Suppressor macrophage treated with lipopolysaccharide for 4 hours (primary cell): ENCODE measurements around the gene FBXL13.
A peak's percentile ranks its signal among the peaks of the same experiment; 100 is the strongest.
"Not testable (repeated sequence)": the region's sequence is repeated elsewhere in the genome, so short reads cannot be mapped to it uniquely, and the experiment has no call there.

Experiments used
- DNase-seq: peaks from one replicate; pipeline ENCODE4 v3.0.0-alpha.2; 2020

The FBXL13 gene

DNA sequence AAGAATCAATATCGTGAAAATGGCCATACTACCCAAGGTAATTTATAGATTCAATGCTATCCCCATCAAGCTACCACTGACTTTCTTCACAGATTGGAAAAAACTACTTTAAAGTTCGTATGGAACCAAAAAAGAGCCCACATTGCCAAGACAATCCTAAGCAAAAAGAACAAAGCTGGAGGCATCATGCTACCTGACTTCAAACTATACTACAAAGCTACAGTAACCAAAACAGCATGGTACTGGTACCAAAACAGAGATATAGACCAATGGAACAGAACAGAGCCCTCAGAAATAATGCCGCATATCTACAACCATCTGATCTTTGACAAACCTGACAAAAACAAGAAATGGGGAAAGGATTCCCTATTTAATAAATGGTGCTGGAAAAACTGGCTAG, 53.7 kb downstream of the FBXL13 start:
- not testable (repeated sequence) for DNase-seq

- DNase-seq: not testable (repeated sequence)
These were observed 56.3 kb downstream of the FBXL13 start for GRCh38 chr7:103018295-103018694.

GRCh38 chr7:103011650-103012049, 62.9 kb downstream of the FBXL13 start:
- no peak for DNase-seq

DNA sequence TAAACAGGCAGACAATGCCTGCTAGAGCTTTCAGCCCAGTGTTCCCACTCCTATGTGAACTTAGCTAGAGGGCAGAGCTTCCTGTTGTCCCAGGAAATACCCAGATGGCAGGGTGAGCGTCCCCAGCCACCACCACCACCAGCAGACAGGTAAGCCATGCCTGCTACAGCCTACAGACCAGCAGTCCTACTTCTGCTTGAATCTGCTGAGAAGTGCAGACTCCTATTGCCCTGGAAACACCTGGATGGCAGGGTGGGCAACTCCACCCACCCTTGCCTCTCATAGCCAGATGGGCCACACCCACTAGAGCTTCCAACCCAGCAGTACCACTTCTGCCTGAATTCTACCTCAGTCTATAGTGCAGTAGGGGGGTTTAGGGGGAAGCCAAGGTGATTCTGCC, 64.4 kb downstream of the FBXL13 start:
- DNase-seq: no peak

DNA sequence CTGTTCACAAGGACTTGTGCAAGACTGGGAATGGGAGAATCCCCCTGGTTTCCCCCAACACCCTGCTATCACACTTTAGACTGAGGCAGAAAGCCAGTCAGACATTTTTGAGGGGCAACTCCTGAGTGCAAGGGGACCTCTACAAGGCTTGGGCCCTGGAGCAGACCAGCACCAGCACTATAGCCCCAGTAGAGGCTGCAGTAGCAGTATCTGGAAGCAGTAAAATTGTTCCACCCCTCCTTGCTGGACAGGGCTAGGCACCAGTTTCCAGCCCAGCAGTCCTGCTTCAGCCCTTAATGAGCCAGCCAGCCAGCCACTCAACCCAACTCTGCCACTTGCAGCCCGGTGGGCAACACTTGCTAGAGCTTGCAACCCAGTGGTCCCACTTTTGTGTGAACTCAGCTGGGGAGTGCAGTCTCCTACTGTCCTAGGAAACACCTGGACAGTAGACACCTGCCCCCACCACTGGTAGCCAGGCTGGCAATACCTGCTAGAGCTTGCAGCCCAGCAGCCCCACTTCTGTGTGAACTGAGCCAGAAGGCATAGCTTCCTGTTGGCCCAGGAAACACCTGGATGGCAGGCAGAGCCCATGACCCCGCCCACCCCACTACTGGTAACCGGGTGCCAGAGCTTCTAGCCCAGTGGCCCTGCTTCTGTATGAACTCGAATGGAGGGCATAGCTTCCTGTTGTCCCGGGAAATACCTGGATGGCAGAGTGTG, 65.0 kb downstream of the FBXL13 start:
- no peak for DNase-seq

DNA sequence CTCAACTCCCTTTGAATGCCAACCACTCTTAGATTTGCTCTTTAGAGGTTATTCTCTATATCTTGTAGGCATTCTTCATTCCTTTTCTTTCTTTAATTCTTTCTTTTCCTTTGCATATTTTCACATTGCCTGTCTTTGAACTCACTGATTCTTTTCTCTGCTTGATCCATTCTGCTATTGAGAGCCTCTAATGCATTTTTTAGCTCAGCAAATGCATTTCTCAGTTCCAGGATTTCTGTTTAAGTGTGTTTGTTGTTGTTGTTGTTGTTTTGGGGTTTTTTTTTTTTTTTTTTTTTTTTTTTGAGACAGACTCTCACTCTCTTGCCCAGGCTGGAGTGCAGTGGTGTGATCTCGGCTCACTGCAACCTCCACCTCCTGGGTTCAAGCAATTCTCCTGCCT, 71.6 kb downstream of the FBXL13 start:
- no peak for DNase-seq

GRCh38 chr7:103001210-103001609, 73.4 kb downstream of the FBXL13 start:
- no peak for DNase-seq

- DNase-seq: no peak
These were observed 77.6 kb downstream of the FBXL13 start for GRCh38 chr7:102996957-102997356.

DNA sequence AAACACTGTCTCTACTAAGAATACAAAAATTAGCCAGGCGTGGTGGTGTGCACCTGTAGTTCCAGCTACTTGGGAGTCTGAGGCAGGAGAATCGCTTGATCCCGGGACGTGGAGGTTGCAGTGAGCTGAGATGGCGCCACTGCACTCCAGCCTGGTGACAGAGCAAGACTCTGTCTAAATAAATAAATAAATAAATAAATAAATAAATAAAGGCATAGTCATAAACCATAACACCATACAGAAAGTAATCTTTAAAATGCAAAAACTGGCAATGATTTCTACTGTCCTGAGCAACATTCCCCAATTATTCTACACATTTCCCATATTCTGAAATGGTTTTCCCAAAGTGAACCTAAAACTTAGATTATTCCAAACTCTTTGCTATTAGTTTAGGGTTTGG, 79.0 kb downstream of the FBXL13 start:
- not testable (repeated sequence) for DNase-seq

GRCh38 chr7:102994567-102994966, 80.0 kb downstream of the FBXL13 start:
- no peak for DNase-seq

- DNase-seq: peak; percentile 42
These were observed 80.9 kb downstream of the FBXL13 start for GRCh38 chr7:102993718-102994029.

DNA sequence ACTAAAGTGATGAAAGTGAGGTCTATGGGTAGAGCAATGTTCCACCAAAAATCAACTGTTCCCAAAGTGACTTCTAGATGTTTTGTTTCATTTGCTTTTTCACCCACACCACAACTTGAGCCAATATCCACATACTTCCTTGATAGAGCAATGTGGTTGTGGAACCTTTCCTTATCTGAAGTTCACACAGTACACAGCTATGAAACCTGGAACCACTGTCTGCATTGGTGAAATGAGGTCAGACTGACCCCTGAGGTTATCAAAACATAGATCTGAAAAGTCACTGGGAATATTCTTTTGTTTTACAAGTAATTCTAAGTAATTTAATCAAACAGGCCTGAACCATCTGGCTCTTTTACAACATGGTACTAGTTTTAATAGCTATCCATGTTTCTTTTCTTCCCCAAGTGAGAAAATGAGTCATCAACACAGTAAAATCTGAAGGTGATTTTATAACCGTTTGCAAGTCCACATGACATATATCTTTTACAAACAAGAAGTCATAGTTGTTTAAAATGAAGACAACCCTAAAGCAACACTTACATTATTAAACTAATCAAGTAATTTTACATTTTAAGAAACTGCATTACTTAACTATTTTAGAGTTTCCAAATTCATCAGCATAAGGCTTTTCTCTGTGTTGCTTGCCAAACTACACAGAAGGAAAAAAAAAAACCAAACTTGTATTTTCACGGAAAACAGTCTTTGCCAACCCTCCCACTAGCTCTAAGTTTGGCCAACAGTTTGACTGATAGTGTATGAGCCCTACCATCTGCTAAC, 81.5 kb downstream of the FBXL13 start:
- no peak for DNase-seq

DNA sequence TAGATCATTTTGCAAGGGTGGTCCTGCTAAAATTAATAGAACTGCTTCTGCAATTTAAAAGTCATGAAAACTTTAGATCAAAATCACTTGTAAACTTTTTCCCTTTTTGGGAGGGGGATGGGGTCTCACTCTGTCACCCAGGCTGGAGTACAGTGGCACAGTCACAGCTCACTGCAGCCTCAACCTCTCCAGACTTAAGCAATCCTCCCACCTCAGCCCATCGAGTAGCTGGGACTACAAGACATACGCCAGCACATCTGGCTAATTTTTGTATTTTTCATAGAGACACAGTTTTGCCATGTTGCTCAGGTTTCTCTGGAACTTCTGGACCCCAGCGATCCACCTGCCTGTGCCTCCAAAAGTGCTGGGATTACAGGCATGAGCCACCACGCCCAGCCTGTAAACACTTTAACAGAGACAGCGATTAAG, 82.1 kb downstream of the FBXL13 start:
- DNase-seq: no peak

DNA sequence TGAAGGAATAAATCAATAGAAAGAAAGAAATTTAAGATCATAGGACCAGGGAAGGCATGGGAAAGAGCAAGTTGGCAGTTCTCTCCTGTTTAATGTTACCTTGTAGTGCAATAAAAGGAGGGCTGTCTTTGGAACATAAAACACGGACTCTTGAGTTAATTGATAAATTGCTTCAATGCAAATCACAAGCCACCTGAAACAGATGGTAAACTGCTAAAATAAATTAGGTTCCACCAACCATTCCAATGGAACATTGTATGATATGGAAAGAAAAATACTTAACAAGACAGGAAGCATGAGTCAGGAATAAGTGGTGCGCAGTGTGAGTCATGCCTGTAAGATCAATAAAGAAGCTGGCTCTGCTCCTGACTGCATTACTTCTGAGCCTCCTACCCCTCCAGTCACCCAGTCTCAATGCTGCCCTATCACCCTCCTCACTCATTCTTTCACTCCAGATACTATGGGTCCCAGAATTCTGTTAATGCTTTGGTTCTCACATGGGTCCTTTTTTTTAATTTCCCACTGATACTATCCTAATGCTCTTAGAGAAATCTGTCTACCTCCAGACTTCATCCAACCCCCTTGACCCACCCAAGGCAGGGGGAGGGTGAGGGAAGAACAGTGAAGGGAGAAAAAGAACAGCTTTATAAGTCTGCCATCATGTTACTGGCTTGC, 82.9 kb downstream of the FBXL13 start:
- DNase-seq: peak; percentile 45

DNA sequence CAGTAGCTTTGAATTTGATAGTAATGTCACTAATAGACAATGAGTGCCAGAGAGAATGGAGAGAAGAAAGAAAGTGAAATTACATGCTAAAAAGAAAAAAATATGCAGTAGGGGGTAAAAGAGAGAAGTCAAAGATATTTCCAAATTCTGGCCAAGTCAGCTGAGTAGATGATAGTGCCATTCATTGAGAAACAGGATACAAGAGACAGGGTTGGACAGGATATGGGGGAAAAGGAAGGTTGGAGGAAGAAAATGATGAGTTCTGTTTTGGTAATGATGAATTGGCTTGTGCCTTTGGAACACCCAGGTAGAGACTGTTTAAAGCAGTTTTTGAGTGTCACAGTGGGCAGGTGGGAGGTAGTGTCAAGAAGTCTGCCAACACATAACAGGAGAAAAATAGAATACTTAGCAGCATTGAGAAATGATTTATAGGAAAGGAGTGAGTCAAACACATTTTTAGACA, 83.5 kb downstream of the FBXL13 start:
- peak; percentile 69 for DNase-seq

- DNase-seq: no peak
These were observed 84.0 kb downstream of the FBXL13 start for GRCh38 chr7:102990642-102991041.

- peak; percentile 52 for DNase-seq
These were observed 85.7 kb downstream of the FBXL13 start for GRCh38 chr7:102988631-102989560.

DNA sequence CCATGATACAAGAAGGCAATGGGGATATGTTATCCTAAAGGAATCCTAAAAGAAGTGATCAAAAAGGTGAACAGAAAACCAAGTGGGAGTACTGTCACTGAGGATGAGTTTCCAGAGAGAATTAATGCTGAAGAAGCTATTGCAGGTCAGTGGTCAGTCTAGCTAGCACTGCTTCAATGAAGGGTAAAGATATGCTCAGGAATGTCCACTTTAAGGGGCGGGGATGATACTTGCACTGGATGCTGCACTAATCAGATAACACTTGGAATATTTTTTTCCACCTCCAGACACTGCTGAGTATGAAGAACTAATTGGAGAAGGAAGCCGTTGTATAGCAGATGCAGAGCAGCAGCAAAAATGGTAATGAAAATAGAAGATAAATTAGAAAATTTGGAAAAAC, 86.5 kb downstream of the FBXL13 start:
- no peak for DNase-seq

GRCh38 chr7:102985176-102985783, 89.3 kb downstream of the FBXL13 start:
- no peak for DNase-seq

DNA sequence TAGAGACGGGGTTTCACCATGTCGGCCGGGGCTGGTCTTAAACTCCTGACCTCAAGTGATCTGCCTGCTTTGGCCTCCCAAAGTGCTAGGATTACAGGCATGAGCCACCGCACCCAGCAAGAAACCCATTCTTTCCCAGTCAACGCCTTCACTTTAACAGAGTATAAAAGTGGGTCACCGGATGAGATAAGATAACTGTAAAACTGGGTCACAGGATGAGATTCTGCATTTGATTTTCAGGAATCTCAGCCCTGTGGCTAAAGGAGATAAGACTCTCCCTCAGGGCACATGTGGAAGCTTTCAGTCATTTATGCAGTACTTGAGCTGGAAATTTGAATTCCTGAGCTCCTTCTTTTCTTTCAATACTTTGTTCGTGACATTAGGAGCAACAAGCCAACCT, 91.0 kb downstream of the FBXL13 start:
- no peak for DNase-seq

DNA sequence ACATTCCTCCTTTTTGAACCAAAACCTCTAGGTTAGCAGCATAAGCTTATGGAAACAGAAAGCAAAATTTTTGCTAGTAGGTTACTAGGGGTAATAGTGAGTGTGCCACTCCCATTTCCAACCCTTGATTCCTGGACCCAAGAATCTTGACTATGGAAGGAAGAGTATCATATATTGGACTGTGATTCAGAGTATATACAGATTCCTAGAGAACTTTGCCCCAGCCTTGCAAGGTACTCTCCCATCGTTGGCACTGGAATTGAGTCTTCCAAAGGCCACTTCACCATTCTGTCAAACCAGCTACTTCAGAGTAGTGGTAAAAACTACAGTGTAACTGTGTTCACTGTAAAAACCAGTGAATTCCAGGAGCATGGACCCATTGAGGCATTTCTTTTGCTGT, 92.4 kb downstream of the FBXL13 start:
- DNase-seq: no peak

- no peak for DNase-seq
These were observed 93.1 kb downstream of the FBXL13 start for GRCh38 chr7:102981451-102981850.
